Tibial artery (tissue), 4 donors: ENCODE data around the gene SDK1.
"Not testable (repeated sequence)": the region's sequence is repeated elsewhere in the genome, so short reads cannot be mapped to it uniquely, and the experiment has no call there.

Experiments used
- DNase-seq, 2 donors: peaks; one replicate each; pipeline ENCODE4 v3.0.0-alpha.2; 2019
- H3K27ac ChIP-seq, 2 donors: fragments of 200-600 bp; sonication (generic) in 1 of 2; 1 replicate in 1 of 2; 2 replicates in 1 of 2; pipeline ENCODE4 v1.5.1; 2018 to 2019; ENCODE audit warnings: mild to moderate bottlenecking in 1 of 2
- H3K27me3 ChIP-seq, 2 donors: fragments of 200-600 bp; sonication (generic) in 1 of 2; one replicate each; pipeline versions ENCODE4 v1.5.1 to v1.6.0; 2016 to 2019
- H3K36me3 ChIP-seq, 3 donors: fragments of 200-600 bp; sonication (generic) in 2 of 3; one replicate each; pipeline ENCODE4 v1.5.1; 2016 to 2019; ENCODE audit warnings: mild to moderate bottlenecking in 2 of 3
- H3K4me1 ChIP-seq, 4 donors: fragments of 200-600 bp; sonication (generic) in 2 of 4; 1 replicate in 3 of 4; 2 replicates in 1 of 4; pipeline ENCODE4 v1.5.1; 2016 to 2019
- H3K4me3 ChIP-seq, 2 donors: fragments of 200-600 bp; sonication (generic) in 1 of 2; 1 replicate in 1 of 2; 2 replicates in 1 of 2; pipeline ENCODE4 v1.5.1; 2018 to 2019; ENCODE audit warnings: mild to moderate bottlenecking in 2 of 2
- H3K9me3 ChIP-seq, 3 donors: fragments of 200-600 bp; sonication (generic) in 1 of 3; one replicate each; pipeline ENCODE4 v1.5.1; 2016 to 2019
- CTCF ChIP-seq, 2 experiments: fragments of 200-600 bp in 1 of 2; fragments of 450-650 bp in 1 of 2; IDR thresholded peaks; one replicate each; pipeline ENCODE4 v1.5.1; 2017 to 2019; ENCODE audit warnings: antibody characterized with exemption in 2 of 2, mild to moderate bottlenecking in 1 of 2, moderate library complexity in 1 of 2
- intact Hi-C: fragments of 100-400 bp; cut with DNase I; formaldehyde crosslinking; loops from one replicate; pipeline ENCODE4 v1.15.0; 2023; ENCODE audit warnings: low total_unique reads

Gene SDK1

GRCh38 chr7:4297918-4298219, 996.8 kb downstream of the SDK1 start:
- Histone ChIP-seq H3K4me1 (no peaks in the 10 kb centered on the region), H3K9me3 (peaks cover 0 to 15% (median 7%) of the 10 kb centered on the region in 3 donors), H3K27ac (no peak overlapping the region), H3K36me3 (no peaks in the 10 kb centered on the region), H3K4me3 (no peak overlapping the region), H3K27me3 (no peaks in the 10 kb centered on the region)
- DNase-seq: no peak
- intact Hi-C loops: no loop called here
- no peak for TF ChIP-seq CTCF (IDR thresholded peaks at IDR 0.05)

- H3K4me1 ChIP-seq: no peaks in the 10 kb centered on the region
- TF ChIP-seq CTCF (IDR thresholded peaks at IDR 0.05): no peak
- intact Hi-C loops: no loop called here
- no peak for DNase-seq
- H3K4me3 ChIP-seq: no peak overlapping the region
- H3K27me3 ChIP-seq: no peaks in the 10 kb centered on the region
- H3K27ac ChIP-seq: no peak overlapping the region
- H3K36me3 ChIP-seq: no peaks in the 10 kb centered on the region
- H3K9me3 ChIP-seq: peaks cover 0 to under 1% (median 0%) of the 10 kb centered on the region in 3 donors
Observed at GRCh38 chr7:4299431-4299830, 998.4 kb downstream of the SDK1 start.

GRCh38 chr7:4302203-4302905, 1001.3 kb downstream of the SDK1 start:
- Histone ChIP-seq H3K9me3 (no peaks in the 10 kb centered on the region), H3K27ac (no peak overlapping the region), H3K4me3 (no peak overlapping the region), H3K4me1 (no peaks in the 10 kb centered on the region), H3K27me3 (peaks cover 0 to 7% of the 10 kb centered on the region in 2 donors), H3K36me3 (no peaks in the 10 kb centered on the region)
- intact Hi-C loops: no loop called here
- no peak for TF ChIP-seq CTCF (IDR thresholded peaks at IDR 0.05)
- DNase-seq: no peak

GRCh38 chr7:4307316-4308204, 1006.5 kb downstream of the SDK1 start:
- intact Hi-C loops: no loop called here
- no peak for DNase-seq
- no peaks in the 10 kb centered on the region for H3K36me3 ChIP-seq
- no peak overlapping the region for H3K4me3 ChIP-seq
- H3K27me3 ChIP-seq: peaks cover 0 to 20% of the 10 kb centered on the region in 2 donors
- TF ChIP-seq CTCF (IDR thresholded peaks at IDR 0.05): no peak
- H3K4me1 ChIP-seq: no peaks in the 10 kb centered on the region
- no peak overlapping the region for H3K27ac ChIP-seq
- H3K9me3 ChIP-seq: no peaks in the 10 kb centered on the region

GRCh38 chr7:4308205-4308590, 1007.1 kb downstream of the SDK1 start:
- intact Hi-C loops: no loop called here
- H3K9me3 ChIP-seq: no peaks in the 10 kb centered on the region

GRCh38 chr7:4313911-4314310, 1012.9 kb downstream of the SDK1 start:
- DNase-seq, H3K36me3 ChIP-seq, H3K4me1 ChIP-seq, H3K27me3 ChIP-seq, H3K27ac ChIP-seq, intact Hi-C loops, H3K9me3 ChIP-seq, H3K4me3 ChIP-seq: not testable (repeated sequence)

More at GRCh38 chr7:4308205-4308590, 1007.1 kb downstream of the SDK1 start:
- H3K27me3 ChIP-seq: peaks cover 0 to 20% of the 10 kb centered on the region in 2 donors
- TF ChIP-seq CTCF (IDR thresholded peaks at IDR 0.05): no peak
- H3K4me1 ChIP-seq: no peaks in the 10 kb centered on the region
- H3K27ac ChIP-seq: no peak overlapping the region
- H3K36me3 ChIP-seq: no peaks in the 10 kb centered on the region
- DNase-seq: no peak
- no peak overlapping the region for H3K4me3 ChIP-seq

- DNase-seq, intact Hi-C loops, H3K27me3 ChIP-seq, H3K36me3 ChIP-seq, H3K9me3 ChIP-seq, H3K4me1 ChIP-seq, H3K4me3 ChIP-seq, H3K27ac ChIP-seq: not testable (repeated sequence)
Observed at GRCh38 chr7:4314316-4314715, 1013.3 kb downstream of the SDK1 start.
